GM18861 (cell line): ENCODE data around the gene ABLIM2.

Experiments
- ATAC-seq: cut with Tn5 transposase; IDR thresholded peaks from one replicate; pipeline ENCODE4 v1.9.1; 2021; ENCODE audit not compliant: unreplicated experiment

Gene ABLIM2

GRCh38 chr4:8159537-8160232 is 1.1 kb upstream of the ABLIM2 start:
- ATAC-seq = no peak

GRCh38 chr4:8157944-8158709 is 486 bp downstream of the ABLIM2 start:
- ATAC-seq = no peak

DNA sequence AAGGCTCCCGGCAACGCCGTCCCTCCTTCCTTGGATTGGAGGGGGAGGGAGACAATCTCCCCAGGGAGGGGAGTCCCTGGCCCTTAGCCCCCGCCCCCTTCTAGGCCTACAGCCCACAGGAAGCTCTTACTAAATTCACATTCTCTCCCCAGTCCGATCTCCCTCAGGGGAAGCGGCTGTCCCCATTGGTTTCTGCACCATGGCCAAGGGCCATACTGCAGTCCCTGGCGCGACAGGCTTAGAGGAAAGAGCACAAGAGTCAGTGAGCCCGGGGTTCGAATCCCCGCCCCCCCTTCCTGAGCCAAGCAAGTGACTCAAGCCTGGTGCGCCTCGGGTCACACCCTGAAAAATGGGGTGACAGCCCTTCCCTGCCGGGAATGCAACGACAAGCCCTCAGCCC is 1.1 kb downstream of the ABLIM2 start:
- no peak for ATAC-seq

DNA sequence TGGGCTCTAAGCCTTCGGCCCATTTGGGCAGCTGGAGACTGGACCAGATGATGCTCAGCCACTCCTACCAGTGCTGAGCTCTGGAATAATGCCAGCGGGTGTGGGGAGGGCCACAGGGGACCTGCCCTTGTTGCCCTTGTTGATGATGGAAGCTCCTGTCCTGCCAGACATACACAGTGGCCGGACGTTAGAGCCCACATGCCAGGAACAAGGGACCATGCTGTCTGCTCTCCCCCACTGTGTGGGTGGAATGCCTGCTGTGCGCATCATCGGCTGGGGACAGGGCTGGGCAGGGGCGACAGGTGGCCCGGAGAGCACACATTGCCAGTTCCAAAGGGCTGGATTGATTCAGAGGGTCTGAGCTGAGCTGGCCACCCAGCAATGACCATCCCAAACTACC is 2.0 kb downstream of the ABLIM2 start:
- ATAC-seq = no peak

GRCh38 chr4:8155660-8156421 is 2.8 kb downstream of the ABLIM2 start:
- ATAC-seq = no peak

- no peak for ATAC-seq
These were observed 3.6 kb downstream of the ABLIM2 start for GRCh38 chr4:8155048-8155447.

- no peak for ATAC-seq
These were observed 5.2 kb downstream of the ABLIM2 start for GRCh38 chr4:8153441-8153840.

DNA sequence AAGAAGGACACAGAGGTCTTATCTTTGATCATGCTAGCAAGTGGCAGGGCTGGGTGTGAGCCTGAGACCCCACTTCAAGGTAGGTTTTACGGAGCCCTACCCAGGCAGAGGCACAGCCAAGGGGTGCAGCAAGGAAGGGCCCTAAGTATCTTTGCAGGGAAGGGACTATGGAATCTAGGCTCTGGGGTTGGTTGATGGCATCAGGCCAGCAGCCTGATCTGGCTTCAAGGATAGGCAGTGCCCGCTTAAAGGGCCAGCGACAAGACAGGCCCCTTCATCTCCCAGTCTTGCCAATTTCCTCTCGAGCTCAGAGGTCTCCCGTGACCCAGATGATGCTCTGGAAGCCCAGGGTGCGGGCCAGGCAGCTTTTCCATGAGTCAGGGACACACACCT is 5.8 kb downstream of the ABLIM2 start:
- no peak for ATAC-seq

GRCh38 chr4:8152090-8152864 is 6.3 kb downstream of the ABLIM2 start:
- ATAC-seq = no peak

DNA sequence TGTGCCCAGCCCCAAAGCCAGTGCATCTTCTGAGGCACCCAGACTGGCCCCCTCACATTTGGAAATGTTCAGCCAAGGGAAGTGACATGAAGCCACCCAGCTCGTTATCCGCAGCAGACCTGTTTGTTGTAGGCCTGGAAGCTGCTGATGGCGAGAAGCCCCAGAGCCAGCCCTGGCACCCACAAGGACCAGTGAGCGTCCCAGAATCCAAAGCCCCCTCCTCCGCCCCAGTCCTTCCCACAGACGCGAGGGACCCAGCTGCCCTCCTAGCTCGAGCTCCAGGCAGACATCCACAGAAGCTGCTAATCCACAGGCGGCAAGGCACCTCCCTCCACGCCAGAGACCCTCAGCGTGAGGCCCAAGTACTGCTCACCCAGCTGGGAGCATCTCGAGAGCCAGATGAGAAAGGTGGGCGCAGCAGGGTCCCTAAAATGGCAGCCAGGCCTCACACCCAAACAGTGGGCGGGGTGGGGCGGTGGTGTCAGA is 7.4 kb downstream of the ABLIM2 start:
- ATAC-seq = no peak

- ATAC-seq = no peak
These were observed 8.2 kb downstream of the ABLIM2 start for GRCh38 chr4:8150152-8151090.

DNA sequence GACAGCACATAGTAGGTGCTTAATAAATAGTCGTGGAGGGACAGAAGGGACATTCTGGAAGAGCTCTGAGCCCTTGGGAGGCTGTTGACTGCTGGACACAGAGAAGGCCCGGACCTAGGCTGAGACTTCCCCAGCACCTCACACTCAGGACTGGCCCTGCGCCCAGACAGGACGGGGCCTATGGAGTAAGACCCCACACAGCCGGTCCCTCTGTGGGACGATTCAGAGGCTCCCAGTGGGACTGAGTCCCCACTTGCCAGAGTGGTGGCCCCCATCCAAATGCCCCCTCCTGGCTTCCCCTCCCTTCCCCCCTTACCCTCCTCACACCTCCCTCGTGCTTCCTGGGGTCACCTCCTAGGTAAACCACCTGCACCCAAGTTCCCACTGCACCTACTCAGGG is 8.9 kb downstream of the ABLIM2 start:
- ATAC-seq = no peak

GRCh38 chr4:8148785-8149435 is 9.7 kb downstream of the ABLIM2 start:
- no peak for ATAC-seq

DNA sequence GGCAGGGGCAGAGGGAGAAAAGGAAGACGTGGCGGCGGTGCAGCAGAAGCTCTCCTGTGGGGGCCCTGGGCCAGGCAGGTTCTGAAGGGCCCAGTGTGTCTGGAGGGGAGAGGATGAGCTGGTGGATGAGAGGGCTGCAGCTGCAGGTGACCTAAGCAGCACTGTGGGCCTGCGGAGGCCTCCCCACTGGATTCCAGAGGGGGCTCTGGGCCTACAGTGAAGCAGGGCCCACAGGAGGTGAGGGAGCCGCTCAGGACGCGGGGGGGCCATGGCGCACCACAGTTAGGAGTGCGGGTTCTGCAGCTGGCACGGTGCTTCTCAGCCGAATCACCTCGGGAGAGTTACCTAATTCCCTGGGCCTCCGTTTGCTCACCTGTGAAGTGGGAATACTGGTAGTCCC is 10.5 kb downstream of the ABLIM2 start:
- no peak for ATAC-seq

DNA sequence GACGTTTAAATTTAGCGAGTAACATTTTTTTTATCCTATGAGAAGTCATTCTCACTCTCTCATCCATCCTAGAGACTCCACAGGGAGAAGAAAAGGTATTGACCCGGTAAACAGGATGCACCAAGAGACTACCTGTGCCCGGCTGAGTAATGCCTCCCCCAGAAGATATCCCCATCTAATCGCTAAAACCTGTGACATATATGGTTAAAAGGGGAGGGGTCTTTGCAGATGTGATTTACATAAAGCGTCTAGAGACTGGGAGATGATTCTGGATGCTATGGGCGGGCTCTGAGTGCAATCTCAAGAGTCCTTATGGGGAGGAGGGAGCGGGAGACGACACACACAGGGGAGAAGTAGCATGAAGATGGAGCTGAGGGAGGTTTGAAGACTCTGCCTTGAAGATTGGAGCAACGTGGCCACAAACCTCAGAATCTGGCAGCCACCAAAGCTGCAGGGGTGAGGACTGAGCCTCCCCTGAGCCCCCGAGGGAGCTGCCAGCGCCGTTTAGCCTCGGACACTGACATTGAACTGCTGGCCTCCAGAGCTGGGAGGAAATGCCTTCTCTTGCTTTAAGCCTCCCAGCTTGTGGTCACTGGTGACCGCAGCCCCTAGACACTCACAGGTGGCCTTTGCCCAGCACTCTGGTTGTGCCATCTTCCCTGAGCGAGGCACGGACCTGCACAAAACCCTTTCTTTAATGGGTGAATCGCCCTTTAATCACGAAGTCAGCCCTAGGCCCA is 11.2 kb downstream of the ABLIM2 start:
- ATAC-seq = no peak

DNA sequence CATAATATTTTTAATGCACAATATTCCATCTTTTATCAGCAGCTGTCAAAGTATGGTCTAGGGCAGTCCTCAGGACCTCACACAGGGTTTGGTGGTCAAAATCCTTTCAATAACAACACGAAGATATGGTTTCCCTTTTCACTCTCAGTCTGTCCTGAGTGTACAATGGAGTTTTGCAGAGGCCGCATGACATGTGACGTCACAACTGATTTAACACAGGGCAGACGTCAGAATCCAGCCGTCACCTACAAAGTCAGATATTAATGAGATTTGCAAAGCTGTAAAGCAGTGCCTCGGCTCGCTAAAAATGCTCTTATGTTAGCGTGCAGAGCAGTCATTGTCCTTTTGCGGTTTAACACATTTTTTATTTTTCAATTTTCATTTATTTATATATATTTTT is 12.5 kb downstream of the ABLIM2 start:
- no peak for ATAC-seq

GRCh38 chr4:8144359-8144758 is 14.3 kb downstream of the ABLIM2 start:
- ATAC-seq = no peak

DNA sequence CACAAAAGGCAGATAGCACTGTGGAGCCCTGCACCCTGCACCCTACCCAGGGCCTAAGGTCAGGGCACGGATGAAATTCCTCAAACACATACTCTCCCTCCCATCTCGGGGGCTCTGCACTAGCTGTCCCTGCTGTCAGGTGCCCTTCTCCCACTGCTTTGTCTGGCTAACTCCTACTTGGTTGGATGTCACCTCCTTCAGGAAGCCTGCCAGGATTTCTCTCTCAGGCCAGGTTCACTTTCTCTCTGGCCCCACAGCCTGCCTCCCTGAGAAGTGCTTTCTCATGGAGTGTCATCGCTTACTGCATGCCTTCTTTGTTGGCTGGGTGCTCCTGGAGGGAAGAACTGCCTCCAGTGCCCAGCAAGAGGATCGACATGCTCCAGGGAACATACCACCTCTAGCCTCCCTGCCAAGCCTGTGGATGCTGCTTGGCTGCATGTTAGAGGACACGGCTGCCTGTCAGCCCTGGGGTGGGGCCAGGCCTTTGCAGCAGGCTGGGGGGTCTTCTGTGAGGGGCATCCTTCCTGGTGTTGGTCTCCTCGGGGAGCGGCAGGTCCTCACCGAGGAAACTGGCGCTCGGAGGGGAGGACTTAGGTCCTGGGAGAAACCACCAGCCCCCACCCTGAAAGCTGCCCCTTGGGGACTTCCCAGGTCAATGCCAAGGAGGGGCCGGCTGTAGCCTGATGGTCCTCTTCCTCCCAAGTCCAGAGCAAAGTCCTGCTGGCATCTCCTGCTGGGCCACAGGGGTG is 15.0 kb downstream of the ABLIM2 start:
- no peak for ATAC-seq
